Activated CD8-positive, alpha-beta T cell treated with anti-CD3 and anti-CD28 coated beads for 36 hours (primary cell): ENCODE data around the gene IL6. TPM values are rescaled to one million over a fixed set of nuclear protein-coding genes. Genes with fewer than 3 reads are reported as not detected.

ENCODE experiments used
- ATAC-seq: fragments of 200-7000 bp; cut with Tn5 transposase; one replicate; pipeline ENCODE4 v1.10.0; 2021; ENCODE audit warnings: mild to moderate bottlenecking, moderate library complexity
- CTCF ChIA-PET: fragments of 350-600 bp; sonication (Branson Sonifier 250); formaldehyde crosslinking; loops from one replicate; lab custom pipeline; 2021; ENCODE audit warnings: antibody characterized with exemption; lab: Charles Lee
- POLR2A ChIA-PET: fragments of 350-600 bp; sonication (Branson Sonifier 250); formaldehyde crosslinking; loops from one replicate; lab custom pipeline; 2021; ENCODE audit warnings: antibody characterized with exemption; lab: Charles Lee
- DNase-seq: peaks from one replicate; pipeline ENCODE4 v3.0.0-alpha.2; 2020
- H3K27ac Mint-ChIP-seq: one replicate; pipeline ENCODE4 v1.8.0; 2021; ENCODE audit warnings: mild to moderate bottlenecking, mixed read lengths
- H3K27me3 Mint-ChIP-seq: one replicate; pipeline ENCODE4 v1.8.0; 2021; ENCODE audit warnings: mixed read lengths
- H3K36me3 Mint-ChIP-seq: one replicate; pipeline ENCODE4 v1.8.0; 2021; ENCODE audit warnings: low read depth, mixed read lengths
- H3K4me1 Mint-ChIP-seq: one replicate; pipeline ENCODE4 v1.8.0; 2021; ENCODE audit warnings: low read depth, mixed read lengths
- H3K4me3 Mint-ChIP-seq: one replicate; pipeline ENCODE4 v1.8.0; 2021; ENCODE audit warnings: mild to moderate bottlenecking, moderate library complexity, mixed read lengths
- H3K9me3 Mint-ChIP-seq: one replicate; pipeline ENCODE4 v1.8.0; 2021; ENCODE audit warnings: mixed read lengths
- CTCF ChIP-seq: fragments of 200-600 bp; IDR thresholded peaks from one replicate; pipeline ENCODE4 v1.8.0; 2022; ENCODE audit warnings: antibody characterized with exemption, mild to moderate bottlenecking
- intact Hi-C: fragments of 100-400 bp; cut with micrococcal nuclease; formaldehyde crosslinking; loops from one replicate; pipeline ENCODE4 v1.10.0; 2022
- total RNA-seq, 2 experiments: library from RNA; stranded (reverse); gene quantifications; one replicate each; pipeline ENCODE4 v1.2.3, GENCODE V29; 2021

Gene IL6
- total RNA-seq, 2 experiments from 2014 or later = not detected

- intact Hi-C loops = loop anchor here (5.0 kb wide), 2 partner anchors 66 to 329 kb away; no protein-coding TSS in a partner anchor
- Mint-ChIP-seq H3K36me3 (no peaks in the 10 kb centered on the region), H3K27ac (no peak overlapping the region), H3K4me1 (peaks cover 21% of the 10 kb centered on the region), H3K4me3 (no peak overlapping the region), H3K27me3 (peaks cover 45% of the 10 kb centered on the region), H3K9me3 (no peaks in the 10 kb centered on the region)
- peak; percentile 48 for TF ChIP-seq CTCF
- CTCF ChIA-PET = interaction anchor here (0.6 to 13.9 kb wide), 20 partner anchors 17 to 326 kb away, joined by 3 to 392 read pairs (median 4); partner anchors contain the start of gene STEAP1B
- POLR2A ChIA-PET = no interaction called here
- DNase-seq (no peak), ATAC-seq (no peak)
These were observed 1.5 kb downstream of the IL6 start for GRCh38 chr7:22728401-22729029.

- CTCF ChIA-PET = interaction anchor here (1.4 to 13.9 kb wide), 5 partner anchors 50 to 325 kb away, joined by 4 to 392 read pairs (median 32); no protein-coding TSS in a partner anchor
- DNase-seq = no peak
- Mint-ChIP-seq H3K4me1 (peaks cover 23% of the 10 kb centered on the region), H3K27ac (no peak overlapping the region), H3K36me3 (no peaks in the 10 kb centered on the region), H3K9me3 (no peaks in the 10 kb centered on the region), H3K27me3 (peaks cover 44% of the 10 kb centered on the region), H3K4me3 (no peak overlapping the region)
- POLR2A ChIA-PET = no interaction called here
- ATAC-seq = no peak
- intact Hi-C loops = loop anchor here (5.0 kb wide), 2 partner anchors 67 to 328 kb away; no protein-coding TSS in a partner anchor
- TF ChIP-seq CTCF = no peak
These were observed 2.3 kb downstream of the IL6 start for GRCh38 chr7:22729180-22729825.

GRCh38 chr7:22730066-22730710, 3.2 kb downstream of the IL6 start:
- intact Hi-C loops = no loop called here
- Mint-ChIP-seq H3K9me3 (no peaks in the 10 kb centered on the region), H3K27me3 (peaks cover 44% of the 10 kb centered on the region), H3K36me3 (no peaks in the 10 kb centered on the region), H3K4me1 (peaks cover 23% of the 10 kb centered on the region), H3K27ac (no peak overlapping the region), H3K4me3 (no peak overlapping the region)
- ATAC-seq (no peak), DNase-seq (no peak)
- no peak for TF ChIP-seq CTCF
- POLR2A ChIA-PET = no interaction called here
- CTCF ChIA-PET = interaction anchor here (13.9 kb wide), 1 partner anchor 172 kb away, joined by 392 read pairs; no protein-coding TSS in a partner anchor

- Mint-ChIP-seq H3K27me3 (peaks cover 40% of the 10 kb centered on the region), H3K4me1 (peaks cover 18% of the 10 kb centered on the region), H3K27ac (no peak overlapping the region), H3K36me3 (no peaks in the 10 kb centered on the region), H3K4me3 (no peak overlapping the region), H3K9me3 (no peaks in the 10 kb centered on the region)
- ATAC-seq (no peak), DNase-seq (peak; percentile 14)
- no peak for TF ChIP-seq CTCF
- intact Hi-C loops = no loop called here
- ChIA-PET POLR2A (no interaction called here), CTCF (interaction anchor here (13.9 kb wide), 1 partner anchor 173 kb away, joined by 392 read pairs; no protein-coding TSS in a partner anchor)
These were observed 4.1 kb downstream of the IL6 start for GRCh38 chr7:22730921-22731654.
